Activated CD4-positive, CD25-positive, alpha-beta regulatory T cell treated with anti-CD3 and anti-CD28 coated beads, Interleukin-2, amount 50 U/mL, for 24 hours (primary cell): Measurements from ENCODE around the gene DUT.

Experiments used
- ATAC-seq, 2 donors: fragments of 150-1000 bp; cut with Tn5 transposase; one replicate each; pipeline ENCODE4 v1.10.0; 2021; ENCODE audit warnings: mild to moderate bottlenecking in 1 of 2, moderate library complexity in 1 of 2

The DUT gene

DNA sequence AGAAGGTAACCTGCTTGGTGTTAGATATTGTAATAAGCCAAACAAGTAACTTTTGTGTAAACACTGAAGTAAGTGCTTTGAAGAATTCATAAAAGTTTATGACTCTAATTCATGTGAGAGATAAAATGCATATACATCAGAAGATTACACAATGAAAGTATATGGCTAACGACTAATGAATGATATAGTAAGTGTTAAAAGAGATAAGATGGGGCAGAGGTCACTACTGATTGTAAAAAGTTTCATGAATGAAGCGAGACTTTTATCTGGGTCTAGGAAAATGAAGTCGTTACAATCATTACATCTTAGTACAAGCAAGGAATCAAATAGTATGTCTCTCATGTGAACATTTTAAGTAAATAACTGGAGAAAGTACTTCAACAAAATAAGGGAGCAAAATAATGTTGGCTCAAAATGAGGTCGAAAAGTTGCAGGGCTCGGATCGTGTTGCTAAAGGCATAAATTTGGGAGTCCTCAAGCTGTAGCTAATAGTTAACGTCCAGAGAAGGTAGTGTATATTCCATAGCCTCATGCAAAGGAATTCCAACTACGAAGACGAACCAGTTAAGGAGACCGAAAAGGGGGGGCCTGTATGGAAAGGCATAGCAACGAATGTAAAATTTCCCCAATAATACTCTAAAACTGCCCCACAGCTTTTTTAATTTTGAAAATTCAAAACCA, 984 bp upstream of the DUT start:
- no peak for ATAC-seq

DNA sequence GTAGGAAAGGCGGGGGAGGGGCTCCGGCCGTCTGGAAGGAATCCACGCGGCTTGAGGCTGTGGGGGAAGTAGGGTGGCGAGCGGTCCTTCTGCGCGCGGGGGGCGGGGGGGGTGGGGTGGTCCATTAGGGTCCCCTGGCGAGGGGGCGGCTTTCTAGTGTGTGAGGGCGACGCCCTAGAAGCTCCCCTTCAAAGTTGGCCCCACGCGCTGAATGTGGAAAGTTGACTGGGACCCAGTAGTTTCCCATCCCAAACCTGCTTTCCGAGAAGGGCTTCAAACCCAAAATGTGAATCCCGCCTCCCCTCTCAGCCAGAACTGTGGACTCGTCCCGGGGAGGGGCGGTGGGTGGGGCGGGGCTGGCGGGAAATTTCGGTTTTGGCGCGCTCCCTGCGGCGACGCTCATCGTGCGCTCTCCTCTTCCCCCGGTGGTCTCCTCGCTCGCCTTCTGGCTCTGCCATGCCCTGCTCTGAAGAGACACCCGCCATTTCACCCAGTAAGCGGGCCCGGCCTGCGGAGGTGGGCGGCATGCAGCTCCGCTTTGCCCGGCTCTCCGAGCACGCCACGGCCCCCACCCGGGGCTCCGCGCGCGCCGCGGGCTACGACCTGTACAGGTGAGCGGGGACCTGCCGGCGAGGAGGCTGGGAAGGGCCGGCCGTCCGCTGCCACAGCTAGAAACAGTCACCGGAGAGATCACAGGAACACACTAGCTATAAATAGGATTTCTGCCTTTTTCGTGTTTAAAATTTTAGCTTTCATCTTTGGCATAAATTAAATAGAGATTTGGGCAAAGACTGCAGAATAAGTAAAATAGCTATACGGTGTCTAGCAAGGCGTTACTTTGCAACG, 790 bp downstream of the DUT start:
- ATAC-seq = peak; percentile 63 to 69

DNA sequence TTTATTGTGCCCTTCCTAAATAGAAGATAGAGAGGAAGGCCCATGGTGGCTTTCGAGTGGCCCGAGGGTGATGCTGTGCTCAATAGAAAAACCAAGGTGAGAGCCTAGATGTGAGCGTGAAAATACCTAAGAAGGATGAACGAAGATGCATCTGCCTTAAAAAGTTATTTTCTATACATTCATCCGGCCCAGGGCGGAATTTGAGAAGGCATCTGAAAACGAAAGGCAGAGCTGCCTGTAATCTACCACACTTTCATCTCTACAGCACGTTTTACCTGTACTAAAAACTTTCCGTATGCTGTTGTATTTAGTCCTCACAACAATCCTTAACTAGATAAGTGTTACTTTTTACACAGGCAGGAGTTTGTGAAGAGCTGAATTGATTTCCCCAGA, 1.4 kb downstream of the DUT start:
- ATAC-seq = no peak

DNA sequence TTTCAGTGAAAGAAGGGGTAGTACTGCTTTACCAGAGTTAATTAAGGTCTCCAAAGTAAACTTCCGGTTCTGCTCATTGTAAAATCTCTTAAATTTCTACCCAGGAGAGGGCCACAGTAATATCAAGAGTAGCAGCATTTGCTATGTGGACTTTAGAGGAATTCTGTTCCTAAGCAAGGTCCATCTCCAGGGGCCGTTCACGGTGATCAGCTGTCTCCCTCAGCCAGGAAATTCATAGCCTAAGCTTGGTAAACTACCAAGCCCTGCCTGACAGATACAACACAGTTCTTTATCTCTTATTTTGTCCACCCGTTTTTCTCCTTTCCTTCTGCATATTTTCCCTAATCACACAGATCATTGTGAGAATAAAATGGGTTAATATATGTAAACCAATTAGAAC, 2.3 kb downstream of the DUT start:
- no peak for ATAC-seq

DNA sequence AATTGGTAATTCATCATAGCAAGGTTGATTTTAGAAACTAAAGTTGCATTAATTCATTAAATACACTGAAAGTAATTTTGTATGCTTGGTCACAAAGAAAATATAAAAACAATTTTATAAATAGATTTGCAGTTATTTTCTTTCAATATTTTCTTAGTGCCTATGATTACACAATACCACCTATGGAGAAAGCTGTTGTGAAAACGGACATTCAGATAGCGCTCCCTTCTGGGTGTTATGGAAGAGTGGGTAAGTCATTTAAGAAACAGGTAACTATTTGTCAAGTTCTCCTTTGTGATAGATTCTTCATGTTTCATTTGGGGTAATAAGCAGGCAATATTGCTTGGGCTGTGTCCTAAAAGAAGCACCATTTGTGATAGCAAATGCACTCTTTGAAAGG, 3.0 kb downstream of the DUT start:
- ATAC-seq = no peak

DNA sequence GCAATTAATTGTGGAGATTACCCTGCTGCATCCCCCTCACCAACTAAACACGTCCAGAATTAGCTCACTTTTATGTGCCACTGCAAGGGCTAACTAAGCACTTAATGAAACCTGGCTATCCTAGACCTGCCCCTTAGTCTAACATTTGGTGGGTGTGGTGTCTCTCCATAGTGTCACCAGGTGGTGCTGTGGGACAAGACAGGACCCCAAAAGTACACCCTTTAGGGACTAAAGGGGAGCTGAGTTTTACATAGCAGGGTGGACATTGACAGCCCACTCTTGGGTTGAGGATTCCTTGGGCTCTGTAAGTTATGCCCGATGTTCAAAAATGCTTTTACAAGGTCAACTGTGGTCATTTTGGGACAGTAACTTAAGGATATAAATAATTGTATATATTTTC, 5.7 kb downstream of the DUT start:
- peak in 1 of 2 donors; percentile 34 for ATAC-seq

DNA sequence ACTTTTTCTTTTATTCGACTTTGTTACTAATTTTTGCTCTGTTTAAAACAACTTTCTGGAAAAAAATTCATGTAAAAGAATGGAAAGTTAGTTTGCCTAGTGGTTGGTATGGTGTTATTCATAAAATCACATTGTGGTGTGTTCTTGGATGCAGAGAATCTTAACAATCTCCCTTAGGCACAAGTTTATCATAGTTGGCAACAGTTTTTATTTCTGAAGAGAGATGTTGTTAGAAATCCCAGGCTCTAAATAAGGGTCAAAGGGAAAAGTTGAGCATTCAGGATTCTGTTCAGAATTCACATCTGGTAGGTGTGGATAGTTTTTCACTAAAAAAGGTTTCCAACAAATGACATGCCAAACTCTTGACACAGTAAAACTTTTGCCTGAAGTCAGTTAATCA, 6.4 kb downstream of the DUT start:
- no peak for ATAC-seq

DNA sequence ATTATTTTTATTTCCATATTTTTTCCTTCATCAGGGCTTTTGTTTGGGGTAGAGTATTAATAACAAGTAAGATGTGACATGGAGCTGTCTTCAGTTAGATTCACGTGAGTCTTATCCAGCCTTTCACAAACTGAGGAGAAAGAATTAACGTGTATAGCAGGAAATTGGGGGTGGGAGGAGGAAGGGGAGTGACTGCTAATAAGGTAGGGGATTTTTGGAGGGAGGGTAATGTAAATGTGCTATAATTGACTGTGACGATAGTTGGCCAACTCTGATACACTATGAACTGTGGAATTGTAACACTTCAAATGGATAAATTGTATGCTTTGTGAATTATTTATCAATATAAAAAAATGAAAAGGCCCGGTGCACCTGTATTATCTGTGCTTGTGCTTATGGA, 8.9 kb downstream of the DUT start:
- ATAC-seq = no peak

DNA sequence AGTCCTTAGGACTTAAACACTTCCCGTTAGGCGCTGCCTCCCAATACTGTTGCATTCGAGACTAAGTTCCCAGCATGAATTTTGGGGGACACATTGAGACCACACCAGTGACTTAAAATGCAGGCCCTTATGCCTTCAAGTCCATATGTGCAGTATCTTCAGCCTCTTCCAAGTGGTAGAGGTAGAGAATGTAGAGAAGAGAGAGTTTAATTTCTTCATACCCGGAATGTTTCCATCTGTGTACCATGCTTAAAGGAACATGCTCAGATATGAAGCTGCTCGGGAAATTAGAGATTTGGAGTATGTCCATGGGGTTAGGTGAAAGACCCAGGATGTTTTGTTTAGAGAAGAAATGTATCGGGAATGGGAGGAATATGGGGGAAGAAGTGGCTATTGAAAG, 12.6 kb downstream of the DUT start:
- no peak for ATAC-seq

DNA sequence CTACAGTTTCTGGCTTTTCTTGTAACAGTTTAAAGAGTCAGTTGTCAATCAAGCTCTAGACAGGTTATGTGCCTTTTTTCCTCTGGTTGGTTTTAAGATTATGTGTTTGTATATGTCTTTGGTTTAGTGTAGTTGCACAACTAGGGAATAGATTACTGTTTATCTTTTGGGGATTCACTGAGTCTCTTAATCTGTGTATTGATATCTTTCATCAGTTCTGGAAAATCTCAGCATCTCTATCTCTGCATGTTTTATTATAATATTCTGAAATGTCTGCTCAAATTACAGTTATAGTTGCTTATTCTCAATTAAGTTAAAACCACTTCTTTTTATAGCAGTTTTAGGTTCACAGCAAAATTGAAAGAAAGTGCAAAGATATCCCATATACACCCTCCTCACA, 14.3 kb downstream of the DUT start:
- ATAC-seq = no peak

DNA sequence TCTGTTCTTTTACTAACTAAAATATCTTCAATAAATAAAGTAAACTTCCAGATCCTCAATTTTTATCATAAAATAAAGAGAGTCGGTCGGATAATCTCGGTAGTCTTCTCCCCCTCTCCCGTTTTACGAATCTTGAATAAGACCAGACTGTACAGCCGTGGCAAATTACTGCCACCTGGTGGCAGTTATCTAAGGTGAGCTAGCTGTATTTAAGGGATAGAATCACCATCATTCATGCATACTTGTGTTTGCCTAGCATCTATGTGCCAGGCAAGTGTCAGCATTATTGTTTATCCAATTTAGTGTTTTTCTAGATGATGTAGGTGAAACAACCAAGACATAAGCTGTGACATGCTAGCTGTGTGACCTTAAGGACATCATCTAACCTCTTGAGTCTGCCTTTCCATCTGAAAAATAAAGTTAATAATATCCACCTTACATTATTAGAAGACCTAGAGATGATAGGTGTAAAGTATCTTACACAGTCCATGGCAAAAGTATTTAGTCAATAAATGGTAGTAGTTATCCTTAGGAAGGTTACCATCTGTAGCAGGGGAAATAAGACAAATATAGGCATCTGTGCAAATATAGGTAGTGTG, 21.3 kb downstream of the DUT start:
- peak; percentile 75 to 85 for ATAC-seq

DNA sequence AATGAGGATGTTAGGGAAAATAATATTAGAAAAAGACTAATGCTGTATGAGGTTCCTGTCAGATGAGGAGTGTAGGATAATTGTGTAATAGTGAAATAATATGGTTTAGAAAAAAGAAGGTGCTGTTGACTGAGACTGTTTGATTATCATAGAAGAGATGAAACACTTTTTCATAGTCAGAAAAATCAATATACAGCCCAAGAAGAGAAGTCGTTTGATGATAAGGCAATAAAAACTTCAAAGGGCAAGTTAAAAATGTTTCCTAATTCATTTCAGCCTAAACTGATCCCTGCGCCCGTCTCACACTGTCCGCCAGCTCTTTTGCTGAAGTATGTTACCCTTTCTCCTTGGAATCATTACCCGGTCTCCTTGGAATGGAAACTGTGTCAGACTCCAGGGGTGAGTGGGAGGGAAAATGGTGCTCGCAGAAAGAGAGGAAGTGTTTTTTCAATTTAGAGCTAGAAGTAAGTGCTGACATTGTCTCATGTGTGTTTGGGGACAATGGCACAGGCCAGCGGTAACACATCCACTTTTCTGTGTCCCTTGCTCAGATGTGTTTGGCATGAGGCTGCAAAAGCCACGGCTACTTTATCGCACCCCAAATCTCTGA, 23.6 kb downstream of the DUT start:
- no peak for ATAC-seq

DNA sequence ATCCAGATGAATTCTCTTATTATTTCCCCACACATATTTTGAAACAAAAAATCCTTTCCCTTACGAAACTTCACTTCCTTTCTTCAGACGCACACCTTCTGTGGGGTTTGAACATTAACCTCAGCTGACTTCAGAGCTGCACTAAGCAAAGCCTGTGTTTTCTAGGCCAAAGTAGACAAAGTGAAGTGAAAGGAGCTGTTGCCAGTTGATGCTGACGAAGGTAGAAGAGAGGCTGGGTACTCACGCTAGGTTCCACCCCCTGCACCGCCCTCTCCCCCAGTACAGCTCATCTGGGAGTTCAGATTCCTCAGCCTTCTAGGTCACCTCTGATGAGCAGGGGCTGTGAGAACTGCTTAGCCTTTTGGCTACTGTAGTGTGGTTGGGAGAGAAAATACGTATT, 24.1 kb downstream of the DUT start:
- no peak for ATAC-seq

DNA sequence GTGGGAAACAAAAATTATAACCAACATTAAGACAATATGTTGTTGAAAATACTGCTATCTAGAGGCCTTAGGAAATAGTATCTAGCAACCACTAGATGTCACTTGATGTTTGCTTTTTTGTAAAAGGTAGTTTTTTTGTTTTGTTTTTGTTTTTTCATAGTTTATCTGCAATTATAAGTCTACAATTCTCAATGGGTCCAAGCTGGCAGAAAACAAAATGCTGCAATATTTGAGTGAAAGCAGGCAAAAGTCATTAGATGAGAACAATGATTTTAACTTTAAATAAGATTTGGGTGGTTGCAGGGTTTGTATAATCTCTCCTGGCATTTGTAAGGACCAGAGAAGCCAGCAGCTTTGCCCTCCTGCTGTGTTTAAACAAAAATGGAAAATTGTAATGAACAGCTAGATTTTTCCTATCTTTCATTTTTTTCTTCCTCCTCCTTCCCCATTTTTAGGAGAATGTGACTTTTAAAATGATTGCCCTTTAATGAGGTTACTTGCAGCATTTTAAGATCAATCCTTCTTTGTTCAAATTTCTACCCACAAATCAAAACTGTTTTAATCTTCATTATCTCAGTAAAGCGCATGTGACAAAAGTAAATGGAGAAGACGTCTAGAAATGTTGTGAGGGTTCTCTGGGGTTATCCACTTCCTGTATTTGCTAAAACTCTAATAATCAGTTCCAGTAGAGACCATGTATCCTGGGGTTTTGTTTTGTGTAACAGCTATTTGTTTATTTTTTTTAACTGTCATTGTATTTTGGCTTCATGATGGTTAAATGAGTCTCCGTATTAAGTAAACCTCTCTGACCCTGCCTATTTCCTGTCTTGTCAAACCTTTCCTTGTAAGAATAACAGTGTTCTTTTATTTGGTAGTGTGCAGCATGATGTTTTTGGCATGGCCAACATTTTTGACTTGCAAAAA, 27.3 kb downstream of the DUT start:
- no peak for ATAC-seq

DNA sequence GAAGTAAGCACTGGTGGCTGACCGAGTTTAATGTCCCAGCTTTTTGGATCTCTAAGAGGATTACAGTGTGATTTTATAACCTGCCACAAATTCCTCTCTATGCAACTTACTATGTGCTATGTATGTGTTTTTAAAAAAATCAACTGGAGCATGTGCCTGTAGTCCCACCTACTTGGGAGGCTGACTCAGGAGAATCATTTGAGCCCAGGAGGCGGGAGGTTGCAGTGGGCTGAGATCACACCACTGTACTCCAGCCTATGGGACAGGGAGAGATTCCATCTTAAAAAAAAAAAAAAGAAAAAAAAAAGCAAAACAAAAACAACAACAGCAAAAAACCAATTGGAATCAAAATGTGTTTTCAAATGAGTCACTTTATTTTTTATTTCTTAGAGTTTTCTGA, 29.6 kb downstream of the DUT start:
- ATAC-seq = no peak

DNA sequence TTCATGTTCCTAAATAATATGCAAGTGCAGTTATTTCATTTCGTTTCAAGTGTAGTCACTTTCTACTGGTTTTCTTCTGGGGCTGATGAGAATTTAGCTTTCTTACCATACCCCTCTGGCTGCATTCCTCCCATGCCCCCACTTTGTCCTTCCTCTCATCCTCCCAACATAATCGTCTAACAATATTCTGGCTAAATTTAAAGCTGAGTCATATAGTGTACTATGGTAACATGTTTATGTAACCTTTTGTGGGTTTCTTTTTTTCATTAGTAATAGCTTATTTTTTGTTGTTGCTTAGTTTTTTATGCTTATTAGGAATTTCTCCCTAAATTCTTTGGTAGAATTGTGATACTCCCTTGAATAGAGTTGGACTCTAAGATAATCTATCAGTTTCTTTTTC, 30.5 kb downstream of the DUT start:
- ATAC-seq = no peak

DNA sequence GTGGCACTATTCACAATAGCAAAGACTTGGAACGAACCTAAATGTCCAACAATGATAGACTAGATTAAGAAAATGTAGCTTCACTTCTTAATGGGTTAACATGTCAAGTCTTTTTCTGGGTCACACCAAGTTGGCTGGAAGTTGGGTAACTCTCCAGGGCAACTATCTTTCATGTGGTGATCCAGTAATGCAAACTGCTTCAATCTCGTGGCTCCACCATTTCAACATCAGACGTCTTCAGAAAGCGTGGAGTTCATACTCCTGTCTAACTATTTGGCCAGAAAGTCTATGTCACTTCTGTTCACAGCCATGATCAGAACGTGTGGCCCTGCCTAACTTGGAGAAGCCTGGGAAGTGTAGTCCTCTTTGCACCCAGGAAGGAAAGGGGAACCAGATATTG, 32.2 kb downstream of the DUT start:
- ATAC-seq = no peak

DNA sequence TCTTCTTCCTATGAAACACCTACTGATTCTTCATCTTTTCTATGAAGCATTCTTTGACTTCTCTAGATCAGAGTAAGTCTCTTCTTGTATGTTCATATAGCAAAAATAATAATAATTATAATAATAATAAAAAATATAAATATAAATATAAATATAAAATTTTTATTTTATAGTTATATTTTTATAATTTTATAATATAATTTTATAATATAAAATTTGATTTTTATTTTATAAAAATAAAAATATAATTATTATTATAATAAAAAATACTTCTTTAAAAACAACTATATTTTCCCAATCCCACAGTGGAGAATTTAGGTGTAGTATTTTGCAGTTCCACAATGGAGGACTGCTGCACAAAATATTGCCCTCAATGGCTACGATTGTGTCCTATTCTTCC, 34.3 kb downstream of the DUT start:
- ATAC-seq = no peak

DNA sequence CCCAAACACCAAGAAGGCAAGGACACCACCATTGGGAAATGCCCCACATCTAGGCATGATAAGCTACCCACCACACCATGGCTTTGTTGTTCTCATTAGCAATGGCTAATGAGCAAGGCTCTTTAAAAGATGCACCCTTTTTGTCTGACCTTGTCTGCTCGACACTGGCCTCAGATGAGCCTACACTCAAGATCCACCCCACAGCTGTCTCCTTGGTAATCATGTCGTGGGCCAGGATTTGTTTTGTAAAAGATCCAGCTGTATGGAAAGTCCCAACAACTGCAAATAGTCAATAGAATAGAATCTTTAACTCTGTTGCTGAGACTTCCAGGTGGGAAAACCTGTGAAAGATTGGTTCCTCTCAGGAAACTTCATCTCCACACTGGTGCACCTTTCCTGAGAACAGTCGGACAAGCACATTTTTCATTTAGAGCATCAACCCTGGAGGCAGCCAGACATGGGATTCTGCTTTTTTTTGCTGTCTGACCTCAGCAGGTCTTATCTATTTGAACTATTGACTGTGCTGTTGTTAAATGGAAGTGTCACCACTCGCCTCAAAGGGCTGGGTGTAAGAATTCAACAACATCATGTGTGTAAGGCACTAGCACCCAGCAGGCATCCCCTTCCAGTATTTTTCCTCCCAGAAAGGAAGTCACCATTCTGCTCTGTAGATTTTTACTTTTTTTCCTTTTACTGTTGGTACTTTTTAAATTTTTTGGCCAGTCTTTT, 35.5 kb downstream of the DUT start:
- ATAC-seq = no peak

DNA sequence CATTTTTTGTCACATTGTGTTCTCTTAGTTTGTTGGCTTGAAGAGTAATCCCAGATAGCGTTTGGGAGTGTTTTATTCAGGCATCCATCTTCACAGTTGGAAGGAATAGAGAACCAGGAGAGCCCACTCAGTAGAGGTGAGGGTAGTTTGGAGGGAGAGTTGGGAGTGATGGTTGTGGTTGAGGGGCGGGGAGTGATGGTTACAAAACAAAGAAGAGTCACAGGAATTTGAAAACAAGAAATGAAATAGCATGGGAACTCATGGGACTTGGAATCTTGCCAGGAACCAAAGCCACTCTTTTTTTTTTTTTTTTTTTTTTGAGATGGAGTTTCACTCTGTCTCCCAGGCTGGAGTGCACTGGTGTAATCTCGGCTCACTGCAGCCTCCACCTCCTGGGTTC, 36.3 kb downstream of the DUT start:
- no peak for ATAC-seq

DNA sequence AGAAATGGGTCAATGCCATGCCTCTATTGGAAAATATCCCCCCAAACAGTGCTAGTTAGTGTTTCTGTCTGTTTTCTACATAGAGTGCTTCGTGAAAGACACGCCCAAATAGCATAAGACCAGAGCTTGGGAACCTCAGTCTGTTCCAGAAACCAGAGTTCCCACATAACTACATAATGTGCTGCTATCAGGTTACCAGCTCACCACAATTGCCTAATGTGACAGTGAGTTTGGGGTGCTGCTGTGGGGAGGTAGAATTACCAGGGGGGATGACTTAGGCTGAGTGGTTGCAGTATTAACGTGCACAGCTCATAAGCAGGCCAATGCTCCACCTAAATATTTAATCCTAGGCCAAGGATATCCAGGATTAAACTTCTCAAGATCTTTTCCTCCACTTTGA, 39.2 kb downstream of the DUT start:
- no peak for ATAC-seq

DNA sequence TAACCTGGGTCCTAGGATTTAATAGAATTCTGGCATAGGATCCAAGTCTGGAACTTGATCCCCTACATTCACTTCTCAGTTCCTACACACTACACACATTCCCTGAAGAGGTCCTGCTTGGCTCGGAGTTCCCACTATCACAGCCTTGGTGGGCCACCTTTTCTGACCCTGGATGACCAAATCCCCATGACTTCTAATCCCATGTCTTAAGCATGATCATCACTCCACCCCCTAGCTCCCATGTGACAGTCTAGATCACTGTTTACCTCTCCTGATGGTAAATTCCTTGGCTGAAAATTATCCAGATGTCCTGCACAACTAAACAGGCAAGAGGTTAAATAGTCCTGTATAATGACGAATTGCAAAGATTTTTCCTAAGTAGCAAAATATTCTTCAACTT, 40.3 kb downstream of the DUT start:
- no peak for ATAC-seq
